Breast epithelium (tissue), 4 donors: Measurements from ENCODE around the gene XG. TPM values are rescaled to one million over a fixed set of nuclear protein-coding genes. Genes with fewer than 3 reads are reported as not detected.
"Not testable (repeated sequence)": the region's sequence is repeated elsewhere in the genome, so short reads cannot be mapped to it uniquely, and the experiment has no call there.

Source experiments
- DNase-seq, 2 donors: peaks; one replicate each; pipeline ENCODE4 v3.0.0-alpha.2; 2019; ENCODE audit warnings: low spot score in 2 of 2
- H3K27ac ChIP-seq, 2 donors: fragments of 200-600 bp; sonication (generic) in 1 of 2; one replicate each; pipeline ENCODE4 v1.5.1; 2016 to 2019; ENCODE audit warnings: mild to moderate bottlenecking in 1 of 2
- H3K27me3 ChIP-seq, 2 donors: fragments of 200-600 bp; sonication (generic) in 1 of 2; one replicate each; pipeline versions ENCODE4 v1.5.1 to v1.6.0; 2017 to 2019; ENCODE audit warnings: control low read depth in 1 of 2, mild to moderate bottlenecking in 1 of 2
- H3K36me3 ChIP-seq: fragments of 200-600 bp; one replicate; pipeline ENCODE4 v1.5.1; 2019
- H3K4me1 ChIP-seq, 2 donors: fragments of 200-600 bp; sonication (generic); one replicate each; pipeline ENCODE4 v1.5.1; 2016 to 2019; ENCODE audit warnings: control low read depth in 1 of 2
- H3K4me3 ChIP-seq, 3 donors: fragments of 200-600 bp; sonication (generic); 1 replicate in 2 of 3; 2 replicates in 1 of 3; pipeline ENCODE4 v1.5.1; 2016 to 2019; ENCODE audit warnings: mild to moderate bottlenecking in 3 of 3, moderate library complexity in 2 of 3
- H3K9me3 ChIP-seq, 2 donors: fragments of 200-600 bp; sonication (generic) in 1 of 2; one replicate each; pipeline ENCODE4 v1.5.1; 2016 to 2019; ENCODE audit warnings: control low read depth in 1 of 2
- CTCF ChIP-seq, 3 donors: fragments of 450-650 bp; IDR thresholded peaks; one replicate each; pipeline ENCODE4 v1.5.1; 2016 to 2017; ENCODE audit warnings: antibody characterized with exemption in 3 of 3, mild to moderate bottlenecking in 3 of 3, moderate library complexity in 3 of 3
- POLR2A ChIP-seq: fragments of 450-650 bp; IDR thresholded peaks from one replicate; pipeline ENCODE4 v1.6.1; 2016; ENCODE audit warnings: antibody characterized with exemption, mild to moderate bottlenecking, moderate library complexity
- POLR2AphosphoS5 ChIP-seq, 3 donors: sonication (generic); formaldehyde crosslinking; IDR thresholded peaks; one replicate each; pipeline ENCODE4 v1.6.1; 2017; ENCODE audit warnings: antibody characterized with exemption in 3 of 3
- intact Hi-C: fragments of 100-400 bp; cut with DNase I; formaldehyde crosslinking; loops from one replicate; pipeline ENCODE4 v1.15.1; 2023; ENCODE audit warnings: low total_unique reads
- total RNA-seq, 3 donors: library from RNA; depleted of rRNA; stranded (reverse); fragments of >200 nt; gene quantifications; one replicate each; pipeline ENCODE4 v1.1.0, GENCODE V29; 2016

Gene XG
- total RNA-seq, 3 donors from 2014 or later = 0.59 to 14.4 (median 2.6) TPM

- no peaks in the 10 kb centered on the region for H3K36me3 ChIP-seq
- DNase-seq = no peak
- no peak overlapping the region for H3K27ac ChIP-seq
- intact Hi-C loops = no loop called here
- TF ChIP-seq CTCF (IDR thresholded peaks at IDR 0.05) = no peak
- TF ChIP-seq POLR2AphosphoS5 (IDR thresholded peaks at IDR 0.05) = no peak
- TF ChIP-seq POLR2A = no peak
- H3K4me1 ChIP-seq = no peaks in the 10 kb centered on the region
- no peaks in the 10 kb centered on the region for H3K27me3 ChIP-seq
- no peaks in the 10 kb centered on the region for H3K9me3 ChIP-seq
- H3K4me3 ChIP-seq = no peak overlapping the region
Measured at GRCh38 chrX:2751291-2751690, 549 bp upstream of the XG start.

- peak overlapping the region in 1 of 3 donors; percentile 31 for H3K4me3 ChIP-seq
- H3K27ac ChIP-seq, H3K9me3 ChIP-seq, H3K36me3 ChIP-seq, H3K4me1 ChIP-seq, intact Hi-C loops, DNase-seq, H3K27me3 ChIP-seq: not testable (repeated sequence)
Measured at GRCh38 chrX:2752441-2752840, 601 bp downstream of the XG start.

GRCh38 chrX:2755163-2755715 lies 3.4 kb downstream of the XG start:
- intact Hi-C loops, H3K27ac ChIP-seq, H3K4me3 ChIP-seq, H3K9me3 ChIP-seq, H3K4me1 ChIP-seq, H3K36me3 ChIP-seq, H3K27me3 ChIP-seq, DNase-seq: not testable (repeated sequence)

GRCh38 chrX:2756548-2756947 lies 4.7 kb downstream of the XG start:
- Histone ChIP-seq H3K27ac (no peak overlapping the region), H3K4me1 (no peaks in the 10 kb centered on the region), H3K4me3 (no peak overlapping the region), H3K9me3 (no peaks in the 10 kb centered on the region), H3K36me3 (no peaks in the 10 kb centered on the region), H3K27me3 (no peaks in the 10 kb centered on the region)
- DNase-seq = no peak
- intact Hi-C loops = no loop called here
- TF ChIP-seq POLR2A (no peak), CTCF (IDR thresholded peaks at IDR 0.05) (no peak), POLR2AphosphoS5 (IDR thresholded peaks at IDR 0.05) (no peak)

- H3K9me3 ChIP-seq = no peaks in the 10 kb centered on the region
- no peak for TF ChIP-seq CTCF (IDR thresholded peaks at IDR 0.05)
- TF ChIP-seq POLR2A = no peak
- TF ChIP-seq POLR2AphosphoS5 (IDR thresholded peaks at IDR 0.05) = no peak
- no peaks in the 10 kb centered on the region for H3K36me3 ChIP-seq
- no peak for DNase-seq
- H3K4me1 ChIP-seq = no peaks in the 10 kb centered on the region
- H3K27ac ChIP-seq = no peak overlapping the region
- no peaks in the 10 kb centered on the region for H3K27me3 ChIP-seq
- intact Hi-C loops = no loop called here
- H3K4me3 ChIP-seq = no peak overlapping the region
Measured at GRCh38 chrX:2761246-2761645, 9.4 kb downstream of the XG start.

- DNase-seq, H3K4me3 ChIP-seq, H3K36me3 ChIP-seq, intact Hi-C loops, H3K4me1 ChIP-seq, H3K9me3 ChIP-seq, H3K27ac ChIP-seq, H3K27me3 ChIP-seq: not testable (repeated sequence)
Measured at GRCh38 chrX:2762671-2763070, 10.8 kb downstream of the XG start.

- H3K4me3 ChIP-seq, H3K27me3 ChIP-seq, DNase-seq, H3K9me3 ChIP-seq, intact Hi-C loops, H3K4me1 ChIP-seq, H3K27ac ChIP-seq, H3K36me3 ChIP-seq: not testable (repeated sequence)
Measured at GRCh38 chrX:2764766-2765548, 13.1 kb downstream of the XG start.
